K562 (cell line): ENCODE data around the gene ASIC3. TPM values are rescaled to one million over a fixed set of nuclear protein-coding genes. Genes with fewer than 3 reads are reported as not detected.

Source experiments
- ATAC-seq: fragments of 200-7000 bp; cut with Tn5 transposase; 3 replicates; pipeline ENCODE4 v1.9.1; 2020; ENCODE audit warnings: moderate library complexity
- BruUV-seq: library from RNA; stranded (reverse); fragments of 400-500 nt; replicated peaks from 2 replicates; lab custom pipeline; 2021; lab: Mats Ljungman, UMichigan
- CTCF ChIA-PET: fragments of 300-600 bp; formaldehyde crosslinking; extraction: SDS; loops from one replicate; lab custom pipeline; 2021; ENCODE audit warnings: low intra/inter-chr PET ratio; lab: Yijun Ruan, JAX
- POLR2A ChIA-PET: fragments of 300-600, 350-650 bp; sonication (Branson Sonifier 250); formaldehyde crosslinking; extraction: SDS; loops from one replicate; lab custom pipeline; 2021; ENCODE audit warnings: antibody characterized with exemption, inconsistent platforms; lab: Yijun Ruan, JAX
- DNase-seq, 4 experiments: peaks; one replicate each; pipeline versions ENCODE4 v3.0.0 to v3.0.0-alpha.2; 2011 to 2018; ENCODE audit warnings: low spot score in 3 of 4, mixed read lengths in 3 of 4; ENCODE audit errors: extremely low read depth in 1 of 4
- FAIRE-seq: peaks from 2 replicates; lab custom pipeline; 2011; peaks lifted over from hg19 to GRCh38; lab: Jason Lieb, UNC
- H2AFZ ChIP-seq: 2 replicates; pipeline ENCODE4 v1.6.0; 2011; ENCODE audit warnings: low read depth, low read length, control low read depth, inconsistent platforms
- H3K27ac ChIP-seq: fragments of 200-600 bp; 3 replicates; pipeline ENCODE4 v1.8.0; 2011; ENCODE audit warnings: low read depth, mild to moderate bottlenecking, control low read depth, inconsistent platforms, low read length, moderate library complexity, mixed read lengths; ENCODE audit errors: extremely low read depth
- H3K27me3 ChIP-seq, 2 experiments: fragments of 300-600 bp in 1 of 2; 2 replicates in 1 of 2; 3 replicates in 1 of 2; pipeline versions ENCODE4 v1.6.0 to v1.8.0; 2011; ENCODE audit warnings: inconsistent platforms in 2 of 2, low read length in 2 of 2, mild to moderate bottlenecking in 1 of 2, mixed read lengths in 1 of 2, moderate library complexity in 1 of 2; ENCODE audit not compliant: control insufficient read depth in 2 of 2, insufficient read depth in 2 of 2
- H3K36me3 ChIP-seq: fragments of 300-600 bp; 3 replicates; pipeline ENCODE4 v1.8.0; 2011; ENCODE audit warnings: mild to moderate bottlenecking, low read length, inconsistent platforms; ENCODE audit not compliant: control insufficient read depth, insufficient read depth
- H3K4me1 ChIP-seq, 2 experiments: fragments of 200-600 bp in 1 of 2; replicated peaks in 1 of 2; 2 replicates in 1 of 2; 3 replicates in 1 of 2; pipeline versions ENCODE4 v1.5.1 to v1.8.0; 2011; ENCODE audit warnings: inconsistent platforms in 2 of 2, low read length in 2 of 2, mild to moderate bottlenecking in 1 of 2, mixed read lengths in 1 of 2, moderate library complexity in 1 of 2; ENCODE audit not compliant: control insufficient read depth in 2 of 2, insufficient read depth in 2 of 2
- H3K4me2 ChIP-seq: 2 replicates; pipeline ENCODE4 v1.6.1; 2011; ENCODE audit warnings: low read length, control low read depth, inconsistent platforms, mixed read lengths; ENCODE audit not compliant: insufficient read depth
- H3K4me3 ChIP-seq: fragments of 200-600 bp; sonication (generic), shearing (Covaris generic); 2 replicates; pipeline ENCODE4 v1.5.1; 2016; ENCODE audit warnings: control low read depth, inconsistent platforms
- H3K79me2 ChIP-seq: fragments of 200-600 bp; 3 replicates; pipeline ENCODE4 v1.8.0; 2011; ENCODE audit warnings: low read length, inconsistent platforms; ENCODE audit not compliant: control insufficient read depth, insufficient read depth
- H3K9ac ChIP-seq, 2 experiments: 2 replicates each; pipeline versions ENCODE4 v1.6.0 to v1.6.1; 2011; ENCODE audit warnings: low read depth in 2 of 2, low read length in 2 of 2, control low read depth in 1 of 2, inconsistent platforms in 1 of 2, mild to moderate bottlenecking in 1 of 2, mixed read lengths in 1 of 2; ENCODE audit not compliant: insufficient read depth in 1 of 2
- H3K9me1 ChIP-seq: one replicate; pipeline ENCODE4 v1.6.0; 2011; ENCODE audit warnings: inconsistent platforms, mild to moderate bottlenecking, low read length, moderate library complexity; ENCODE audit not compliant: control insufficient read depth, insufficient read depth
- H3K9me3 ChIP-seq: replicated peaks from 2 replicates; pipeline ENCODE4 v1.5.1; 2011; ENCODE audit warnings: low read depth, low read length, inconsistent platforms; ENCODE audit not compliant: control insufficient read depth, insufficient read depth
- H4K20me1 ChIP-seq: replicated peaks from 2 replicates; pipeline ENCODE4 v1.6.1; 2011; ENCODE audit warnings: low read length, inconsistent platforms, mixed read lengths; ENCODE audit not compliant: control insufficient read depth, insufficient read depth
- HINFP ChIP-seq: fragments of 450-650 bp; conservative IDR thresholded peaks from 2 replicates; pipeline ENCODE4 v1.6.1; 2016; ENCODE audit warnings: missing genetic modification characterization, low read depth, mild to moderate bottlenecking, control low read depth, missing compliant biosample characterization
- HIVEP1 ChIP-seq: fragments of 250-450 bp; sonication (Bioruptor Pico); IDR thresholded peaks from 2 replicates; pipeline ENCODE4 v1.4.0; 2020; ENCODE audit warnings: mild to moderate bottlenecking
- MLLT1 ChIP-seq, 2 experiments: fragments of 450-650 bp; IDR thresholded peaks; 2 replicates each; pipeline ENCODE4 v1.6.1; 2016
- NEUROD1 ChIP-seq: fragments of 150-350 bp; IDR thresholded peaks from 2 replicates; pipeline ENCODE4 v1.6.1; 2014; ENCODE audit warnings: borderline replicate concordance, low read length, low read depth; ENCODE audit not compliant: partially characterized antibody
- RUNX1 ChIP-seq: sonication (generic); IDR thresholded peaks from 2 replicates; pipeline ENCODE4 v1.6.1; 2016; ENCODE audit warnings: antibody characterized with exemption, low read depth
- SMAD2 ChIP-seq: fragments of 150-350 bp; IDR thresholded peaks from 2 replicates; pipeline ENCODE4 v1.6.1; 2014; ENCODE audit warnings: low read depth, mild to moderate bottlenecking, low read length
- SMAD4 ChIP-seq: fragments of 250-450 bp; sonication (Bioruptor Pico); conservative IDR thresholded peaks from 2 replicates; pipeline ENCODE4 v1.8.0; 2021; ENCODE audit warnings: inconsistent platforms, mild to moderate bottlenecking, moderate library complexity
- TAL1 ChIP-seq: fragments of 450-650 bp; IDR thresholded peaks from 2 replicates; pipeline ENCODE4 v1.6.1; 2016; ENCODE audit warnings: mild to moderate bottlenecking
- TCF3 ChIP-seq: sonication (generic); formaldehyde crosslinking; IDR thresholded peaks from 2 replicates; pipeline ENCODE4 v1.4.0; 2020; ENCODE audit warnings: mild to moderate bottlenecking, missing genetic modification reagents
- ZBTB1 ChIP-seq: sonication (generic); formaldehyde crosslinking; IDR thresholded peaks from 2 replicates; pipeline ENCODE4 v1.8.1; 2023; ENCODE audit warnings: missing genetic modification reagents, low read depth, mild to moderate bottlenecking, borderline replicate concordance
- ZKSCAN1 ChIP-seq: fragments of 150-350 bp; IDR thresholded peaks from 2 replicates; pipeline ENCODE4 v1.6.1; 2016; ENCODE audit warnings: low read depth, low read length
- WGBS: fragments of 100-300 bp; shearing (Covaris generic); methylation state at CpG from one replicate; pipeline ENCODE4 v1.1.6; 2016; ENCODE audit warnings: low coverage, mixed read lengths; ENCODE audit not compliant: insufficient coverage; ENCODE audit errors: missing lambda C conversion rate; 5-methylcytosine and 5-hydroxymethylcytosine counted together
- in situ Hi-C: fragments of 300-500 bp; cut with MboI; formaldehyde crosslinking; loops from 4 replicates; pipeline ENCODE4 v1.15.0; 2018; ENCODE audit warnings: inconsistent platforms, mixed read lengths
- intact Hi-C: fragments of 100-400 bp; cut with micrococcal nuclease; formaldehyde crosslinking; loops from 2 replicates; pipeline ENCODE4 v1.14.2; 2022
- polyA plus RNA-seq, 8 experiments: library from polyadenylated mRNA; depleted of rRNA in 4 of 8; stranded (reverse) in 5 of 8; unstranded in 3 of 8; fragments of >200 nt; fragmentation: Nextera tagmentation in 2 of 8; fragmentation: Illumina TruSeq in 1 of 8; extraction: Ambion mirVana in 2 of 8; extraction: Trizol in 1 of 8; gene quantifications; 2 replicates each; pipeline versions ENCODE4 v1.2.1 to v1.2.3, GENCODE V29; 2011 to 2014; ENCODE audit warnings: inconsistent platforms in 1 of 8, missing spikeins in 1 of 8
- total RNA-seq, 7 experiments: library from RNA; depleted of rRNA in 6 of 7; stranded (reverse); fragments of >200 nt in 6 of 7; fragmentation: Illumina TruSeq in 2 of 7; extraction: Trizol in 2 of 7; gene quantifications; 2 replicates each; pipeline versions ENCODE4 v1.2.1 to v1.2.3, GENCODE V29; 2011 to 2021; ENCODE audit warnings: low replicate concordance in 1 of 7
- TF ChIP-seq, protein P1 (sequence below): fragments of 450-650 bp; IDR thresholded peaks from 2 replicates; pipeline ENCODE4 v1.6.1; 2016
- TF ChIP-seq, protein P2 (sequence below): fragments of 250-450 bp; sonication (Bioruptor Pico); IDR thresholded peaks from 2 replicates; pipeline ENCODE4 v1.4.0; 2020; ENCODE audit warnings: mild to moderate bottlenecking, moderate library complexity

Gene ASIC3
- total and polyA plus RNA-seq, 9 of the 15 experiments (the other 6 are each of a cell fraction or from before 2014, with no cell fraction given) = 0.11 to 5.0 (median 0.87) TPM

- peak overlapping the region in 1 of 2 experiments; percentile 1; a peak in 1 of 4 replicates for H3K9ac ChIP-seq
- BruUV-seq = no TSS peak
- in situ Hi-C loops (no loop called here), intact Hi-C loops (no loop called here)
- H2AFZ ChIP-seq = no peak overlapping the region
- CTCF ChIA-PET = no interaction called here
- no peaks in the 10 kb centered on the region for H3K9me1 ChIP-seq
- H3K4me3 ChIP-seq = no peak overlapping the region
- H3K79me2 ChIP-seq = no peaks in the 10 kb centered on the region
- DNase-seq (no peak), FAIRE-seq (peak; percentile 54), ATAC-seq (no peak)
- H3K4me1 ChIP-seq = peaks cover 28 to 56% of the 10 kb centered on the region in 2 experiments
- H3K36me3 ChIP-seq = no peaks in the 10 kb centered on the region
- no peak overlapping the region for H3K4me2 ChIP-seq
- no peaks in the 10 kb centered on the region for H4K20me1 ChIP-seq
- no peaks in the 10 kb centered on the region for H3K27me3 ChIP-seq
- no peaks in the 10 kb centered on the region for H3K9me3 ChIP-seq
- WGBS = 70% methylated on average over 13 of the region's 13 CpGs
- POLR2A ChIA-PET = interaction anchor here (0.6 to 1.1 kb wide), 3 partner anchors 61 to 85 kb away, joined by 3 to 4 read pairs (median 3); partner anchors contain the start of gene AGAP3
- no peak overlapping the region for H3K27ac ChIP-seq
- no peak for TF ChIP-seq HIVEP1 (CRISPR knock-in tag)
- TF ChIP-seq, protein P1, sequence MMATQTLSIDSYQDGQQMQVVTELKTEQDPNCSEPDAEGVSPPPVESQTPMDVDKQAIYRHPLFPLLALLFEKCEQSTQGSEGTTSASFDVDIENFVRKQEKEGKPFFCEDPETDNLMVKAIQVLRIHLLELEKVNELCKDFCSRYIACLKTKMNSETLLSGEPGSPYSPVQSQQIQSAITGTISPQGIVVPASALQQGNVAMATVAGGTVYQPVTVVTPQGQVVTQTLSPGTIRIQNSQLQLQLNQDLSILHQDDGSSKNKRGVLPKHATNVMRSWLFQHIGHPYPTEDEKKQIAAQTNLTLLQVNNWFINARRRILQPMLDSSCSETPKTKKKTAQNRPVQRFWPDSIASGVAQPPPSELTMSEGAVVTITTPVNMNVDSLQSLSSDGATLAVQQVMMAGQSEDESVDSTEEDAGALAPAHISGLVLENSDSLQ = no peak
- TF ChIP-seq, protein P2, sequence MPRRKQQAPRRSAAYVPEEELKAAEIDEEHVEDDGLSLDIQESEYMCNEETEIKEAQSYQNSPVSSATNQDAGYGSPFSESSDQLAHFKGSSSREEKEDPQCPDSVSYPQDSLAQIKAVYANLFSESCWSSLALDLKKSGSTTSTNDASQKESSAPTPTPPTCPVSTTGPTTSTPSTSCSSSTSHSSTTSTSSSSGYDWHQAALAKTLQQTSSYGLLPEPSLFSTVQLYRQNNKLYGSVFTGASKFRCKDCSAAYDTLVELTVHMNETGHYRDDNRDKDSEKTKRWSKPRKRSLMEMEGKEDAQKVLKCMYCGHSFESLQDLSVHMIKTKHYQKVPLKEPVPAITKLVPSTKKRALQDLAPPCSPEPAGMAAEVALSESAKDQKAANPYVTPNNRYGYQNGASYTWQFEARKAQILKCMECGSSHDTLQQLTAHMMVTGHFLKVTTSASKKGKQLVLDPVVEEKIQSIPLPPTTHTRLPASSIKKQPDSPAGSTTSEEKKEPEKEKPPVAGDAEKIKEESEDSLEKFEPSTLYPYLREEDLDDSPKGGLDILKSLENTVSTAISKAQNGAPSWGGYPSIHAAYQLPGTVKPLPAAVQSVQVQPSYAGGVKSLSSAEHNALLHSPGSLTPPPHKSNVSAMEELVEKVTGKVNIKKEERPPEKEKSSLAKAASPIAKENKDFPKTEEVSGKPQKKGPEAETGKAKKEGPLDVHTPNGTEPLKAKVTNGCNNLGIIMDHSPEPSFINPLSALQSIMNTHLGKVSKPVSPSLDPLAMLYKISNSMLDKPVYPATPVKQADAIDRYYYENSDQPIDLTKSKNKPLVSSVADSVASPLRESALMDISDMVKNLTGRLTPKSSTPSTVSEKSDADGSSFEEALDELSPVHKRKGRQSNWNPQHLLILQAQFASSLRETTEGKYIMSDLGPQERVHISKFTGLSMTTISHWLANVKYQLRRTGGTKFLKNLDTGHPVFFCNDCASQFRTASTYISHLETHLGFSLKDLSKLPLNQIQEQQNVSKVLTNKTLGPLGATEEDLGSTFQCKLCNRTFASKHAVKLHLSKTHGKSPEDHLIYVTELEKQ (CRISPR knock-in tag) = no peak
- TF ChIP-seq ZKSCAN1 = no peak
- TF ChIP-seq MLLT1 (IDR thresholded peaks at IDR 0.05) = peak in 1 of 2 experiments; percentile 82; a peak in 2 of 4 replicates
- 0 out of 2 replicates have a peak, but pooled peaks have one; percentile 38 for TF ChIP-seq RUNX1
- TF ChIP-seq HINFP (tag) = no peak
- peak; percentile 94 for TF ChIP-seq ZBTB1 (CRISPR knock-in tag)
- TF ChIP-seq TAL1 = peak; percentile 22; the same call in 1 of the 2 replicates
- no peak for TF ChIP-seq NEUROD1
- no peak for TF ChIP-seq SMAD4 (CRISPR knock-in tag)
- no peak for TF ChIP-seq SMAD2
- peak; percentile 65; the same call in 1 of the 2 replicates for TF ChIP-seq TCF3 (CRISPR knock-in tag)
Observed at GRCh38 chr7:151000897-151001495, 47.3 kb upstream of the ASIC3 start.
